HG03039 (cell line): Measurements from ENCODE around the gene TMPRSS11A.

Source experiments
- ATAC-seq: cut with Tn5 transposase; IDR thresholded peaks from one replicate; pipeline ENCODE4 v1.9.1; 2021; ENCODE audit warnings: mild to moderate bottlenecking, moderate library complexity; ENCODE audit not compliant: unreplicated experiment

The TMPRSS11A gene

DNA sequence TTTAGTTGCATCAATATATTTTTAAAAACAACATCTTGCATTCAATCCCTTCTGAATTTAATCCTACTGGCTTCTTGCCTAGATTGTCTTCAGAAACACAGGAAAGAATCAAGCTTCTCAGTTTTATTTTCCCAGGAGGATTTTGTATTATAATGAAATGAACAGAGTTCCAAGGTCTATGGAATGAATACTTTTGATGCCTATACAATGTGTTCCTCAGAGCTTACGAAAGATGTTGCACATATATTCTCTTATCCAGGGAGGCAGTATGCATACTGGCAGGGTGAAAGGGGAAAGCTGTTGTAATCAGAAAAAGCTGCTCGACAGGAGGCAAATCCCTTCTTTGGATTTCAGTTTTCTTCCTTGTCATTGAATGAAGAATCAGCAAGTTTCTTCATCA lies 88.3 kb downstream of the TMPRSS11A start:
- ATAC-seq, result no peak

DNA sequence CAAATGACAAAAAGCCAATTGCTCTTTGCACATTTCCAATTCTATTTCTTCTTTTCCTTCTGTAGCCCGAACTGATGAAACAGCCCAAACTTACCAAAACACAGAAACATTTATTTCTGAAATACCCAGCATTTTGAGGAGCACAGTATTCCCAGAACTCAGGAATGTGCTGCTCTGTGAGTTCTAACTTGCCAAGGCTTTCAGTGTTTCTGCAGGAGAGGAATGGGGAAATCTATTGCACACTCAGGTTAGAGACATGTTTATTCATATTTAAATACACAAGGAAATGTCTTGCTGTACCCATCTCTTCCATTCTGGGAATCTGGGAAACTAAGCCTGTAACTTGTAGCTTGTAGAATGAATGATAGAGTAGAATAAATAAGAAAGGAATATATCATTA lies 90.2 kb downstream of the TMPRSS11A start:
- no peak for ATAC-seq

DNA sequence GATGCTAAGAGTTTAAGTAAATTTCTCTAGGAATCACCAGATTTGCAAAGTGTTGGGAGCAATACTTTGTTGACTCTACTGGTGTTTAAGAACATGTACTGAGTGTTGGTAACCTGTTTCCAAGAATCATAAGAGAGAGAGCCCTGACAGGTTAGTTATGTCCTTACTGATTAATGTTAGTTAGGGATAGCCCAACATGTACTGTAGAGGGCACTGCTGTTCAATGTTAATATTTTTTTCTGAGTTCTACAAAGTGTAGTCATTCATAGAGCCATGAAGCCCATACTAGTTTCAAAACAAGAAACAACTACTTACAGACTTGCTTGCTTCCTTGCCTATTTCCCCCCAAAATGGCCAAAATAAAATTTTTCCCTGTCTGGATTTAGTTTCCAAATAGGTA lies 91.4 kb downstream of the TMPRSS11A start:
- ATAC-seq, result peak; percentile 96

DNA sequence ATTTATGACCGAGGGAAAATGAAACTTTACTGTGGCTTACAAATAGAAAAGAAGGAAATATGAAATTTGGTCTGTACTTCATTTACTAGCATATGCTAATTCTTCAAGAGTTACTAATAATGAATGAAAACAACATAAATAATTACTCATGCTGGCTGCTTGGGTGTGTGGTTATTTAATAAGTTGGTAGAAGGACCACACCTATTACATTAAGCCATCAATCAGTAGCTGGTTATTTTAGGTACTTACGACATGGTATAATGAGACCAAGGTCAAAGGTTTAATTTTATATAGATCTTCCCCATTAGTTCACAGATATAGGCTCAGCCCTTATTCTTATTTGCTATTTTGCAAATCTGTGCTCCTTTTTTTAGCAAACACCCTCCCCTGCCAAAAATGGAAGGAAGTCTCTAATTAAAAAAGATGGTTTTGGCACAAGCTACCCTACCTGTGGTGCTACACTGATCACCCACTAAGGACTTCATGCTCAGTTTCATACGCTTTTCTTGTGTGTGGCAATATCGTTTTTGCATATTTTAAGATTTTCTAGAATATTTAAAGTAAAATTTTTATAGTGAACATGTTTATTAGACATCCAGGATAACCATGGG lies 93.6 kb downstream of the TMPRSS11A start:
- ATAC-seq, result no peak

DNA sequence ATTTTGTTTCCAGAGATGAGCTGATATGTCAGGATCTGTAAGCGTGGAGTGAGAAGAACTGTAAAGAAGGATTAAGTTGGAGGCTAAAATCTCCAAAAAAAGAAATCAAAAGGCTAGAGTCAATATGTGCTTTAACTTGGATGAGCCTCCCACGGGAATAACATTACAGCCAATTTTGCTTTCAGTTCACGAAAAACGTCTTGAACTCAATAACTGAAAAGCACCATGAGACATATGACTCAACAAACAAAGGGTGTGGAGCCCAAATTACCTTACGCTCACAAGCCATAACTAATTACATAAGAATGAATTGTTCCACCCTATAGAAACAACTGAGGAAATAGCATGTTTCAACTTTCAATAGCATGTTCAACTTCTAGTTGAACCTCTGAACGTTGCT lies 101.8 kb downstream of the TMPRSS11A start:
- ATAC-seq, result no peak
